Activated CD4-positive, alpha-beta T cell treated with anti-CD3 and anti-CD28 coated beads, Interleukin-2, amount 50 U/mL, for 16 hours (primary cell): ENCODE results near the gene TENM4.

Experiments
- DNase-seq: peaks from one replicate; pipeline ENCODE4 v3.0.0-alpha.2; 2020

The TENM4 gene

DNA sequence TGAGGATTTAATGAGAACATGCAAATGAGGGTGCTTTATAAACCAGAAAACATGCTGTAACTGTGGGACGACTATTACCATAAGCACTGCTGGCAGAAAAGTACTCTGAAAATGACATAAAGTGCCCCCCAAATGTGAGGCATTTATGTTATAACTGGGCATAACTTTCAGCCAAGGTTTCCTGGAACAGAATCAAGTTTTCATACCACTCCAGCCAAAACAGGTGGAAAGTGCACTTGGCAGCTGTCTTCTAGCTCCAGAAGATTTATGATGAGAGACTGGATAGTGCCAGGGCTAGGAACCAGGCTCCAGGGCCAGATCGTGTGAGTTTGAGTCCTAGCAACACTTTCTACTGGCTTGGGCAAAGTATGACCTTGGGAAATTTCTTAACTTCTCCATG lies 339.2 kb downstream of the TENM4 start:
- DNase-seq, result no peak

DNA sequence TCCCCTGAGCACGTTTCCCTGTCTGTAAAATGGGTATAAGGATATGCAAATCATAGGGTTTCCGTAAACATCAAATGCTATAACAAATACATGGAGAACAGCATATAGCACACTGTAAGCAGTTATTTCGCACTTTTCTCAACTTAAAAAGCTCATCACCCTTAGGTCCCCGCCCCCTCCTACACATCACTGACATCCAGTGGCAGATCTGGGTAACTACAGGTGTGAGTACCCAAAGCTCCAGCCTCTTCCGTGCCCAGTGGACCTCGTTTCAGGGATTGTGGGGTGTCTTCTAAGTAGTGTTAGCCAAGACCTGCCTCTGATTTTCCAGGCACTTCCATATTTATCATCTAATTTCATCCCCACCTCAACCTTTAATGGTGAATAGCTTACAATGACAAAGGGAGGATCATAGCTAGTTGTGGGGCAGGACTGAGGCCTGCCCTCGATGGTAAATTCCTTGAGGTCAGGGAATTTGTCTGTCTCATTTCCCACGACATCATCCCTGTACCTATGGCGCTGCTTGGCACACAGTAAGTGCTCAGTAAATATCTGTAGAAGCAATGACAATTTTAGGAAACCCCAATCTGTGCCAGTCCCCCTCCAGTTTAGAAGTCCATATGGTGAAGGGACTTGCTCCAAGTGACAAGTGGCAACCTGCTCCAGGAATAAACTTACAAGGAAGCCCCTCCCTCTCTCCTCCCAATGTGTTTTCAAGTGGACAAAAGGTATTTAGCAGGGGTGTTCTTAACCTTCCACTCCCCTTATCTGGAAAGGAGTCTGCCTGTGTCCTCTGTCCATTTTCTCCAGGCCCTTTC lies 340.5 kb downstream of the TENM4 start:
- DNase-seq, result peak; percentile 49

DNA sequence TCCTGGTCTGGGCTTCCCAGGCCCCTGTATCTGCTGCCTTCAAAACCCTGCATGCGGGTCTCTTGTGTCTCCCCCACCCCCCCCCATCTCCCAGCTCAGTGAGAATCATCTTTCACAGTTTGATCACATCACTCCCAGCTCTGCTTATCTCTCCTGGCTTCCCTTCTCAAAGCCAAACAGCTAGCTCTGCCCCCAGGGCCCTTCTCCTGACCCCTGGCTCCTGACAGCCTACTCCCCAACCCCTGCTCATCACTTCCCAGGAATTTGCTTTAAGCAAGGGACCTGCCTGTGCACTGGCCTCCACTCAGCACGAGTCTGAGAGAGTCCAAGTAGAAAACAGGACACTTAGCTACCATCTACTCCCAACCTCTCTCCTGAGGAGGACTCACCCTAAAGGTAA lies 342.7 kb downstream of the TENM4 start:
- DNase-seq, result no peak

- no peak for DNase-seq
Observed at GRCh38 chr11:79097246-79097875, 343.5 kb downstream of the TENM4 start.

DNA sequence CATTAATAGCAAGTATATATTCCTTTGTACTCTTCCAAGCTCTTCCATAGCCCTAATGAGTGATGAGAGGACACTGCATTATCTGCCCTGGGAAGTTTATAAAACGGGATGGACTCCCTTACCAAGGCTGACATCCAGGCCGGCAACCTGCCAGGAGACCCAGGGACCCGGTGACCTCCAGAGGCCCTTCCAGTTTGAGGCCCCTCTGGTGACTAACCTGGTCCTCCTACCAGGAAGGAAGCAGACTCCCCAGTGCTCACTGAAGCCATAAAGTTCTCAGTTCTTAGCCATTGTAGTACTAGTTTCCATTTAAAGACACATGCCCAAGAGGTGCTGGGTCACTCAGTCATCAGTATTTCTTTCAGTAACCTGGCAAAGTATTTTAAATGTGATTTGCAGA lies 345.4 kb downstream of the TENM4 start:
- no peak for DNase-seq

- DNase-seq, result no peak
Observed at GRCh38 chr11:79094616-79095015, 346.2 kb downstream of the TENM4 start.

- DNase-seq, result peak; percentile 1
Observed at GRCh38 chr11:79092791-79093353, 348.0 kb downstream of the TENM4 start.

DNA sequence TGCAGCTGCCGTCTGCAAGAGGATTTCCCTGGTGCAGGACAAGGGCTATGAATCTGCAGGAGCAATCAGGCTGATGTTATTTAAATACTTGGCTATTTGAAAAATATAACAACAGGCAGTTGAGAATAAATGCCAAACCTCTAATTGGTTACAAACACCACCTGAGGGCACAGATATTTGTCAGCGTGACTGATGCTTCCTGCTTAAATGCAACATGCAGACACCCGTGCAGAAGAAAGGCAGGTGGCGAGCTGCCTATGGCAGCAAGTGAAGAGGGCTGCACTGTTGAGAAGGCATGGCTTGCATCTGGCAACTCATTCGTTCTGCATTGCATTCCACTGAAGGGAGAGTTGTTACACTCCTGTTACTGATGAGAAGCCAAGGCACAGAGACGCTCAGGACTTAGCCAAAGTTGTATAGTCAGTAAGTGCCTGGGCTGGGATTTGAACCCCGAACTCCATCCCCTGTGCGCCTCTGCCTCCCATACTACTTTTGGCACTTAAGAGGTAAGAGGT lies 350.6 kb downstream of the TENM4 start:
- DNase-seq, result no peak

DNA sequence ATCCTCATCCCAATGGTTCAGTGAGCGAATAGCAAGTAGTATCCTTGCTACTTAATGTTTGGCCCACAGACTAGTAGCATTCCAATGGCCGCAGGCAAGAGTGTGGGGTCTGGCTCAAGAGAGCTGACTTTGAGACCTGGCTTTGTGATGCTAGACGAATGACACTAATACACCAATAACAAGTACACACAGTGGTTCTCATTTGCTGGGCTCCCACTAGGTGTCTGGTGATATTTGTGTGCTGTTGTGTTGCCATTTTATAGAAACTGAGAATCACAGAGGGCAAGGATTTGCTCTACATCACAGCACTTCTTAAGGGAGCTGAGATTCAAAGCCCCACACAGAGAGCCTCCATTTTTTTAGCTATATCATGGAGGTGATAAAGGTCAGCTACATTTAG lies 351.2 kb downstream of the TENM4 start:
- DNase-seq, result no peak

- no peak for DNase-seq
Observed at GRCh38 chr11:79088967-79089366, 351.9 kb downstream of the TENM4 start.

- no peak for DNase-seq
Observed at GRCh38 chr11:79087961-79088318, 352.9 kb downstream of the TENM4 start.

- no peak for DNase-seq
Observed at GRCh38 chr11:79087238-79087960, 353.4 kb downstream of the TENM4 start.

DNA sequence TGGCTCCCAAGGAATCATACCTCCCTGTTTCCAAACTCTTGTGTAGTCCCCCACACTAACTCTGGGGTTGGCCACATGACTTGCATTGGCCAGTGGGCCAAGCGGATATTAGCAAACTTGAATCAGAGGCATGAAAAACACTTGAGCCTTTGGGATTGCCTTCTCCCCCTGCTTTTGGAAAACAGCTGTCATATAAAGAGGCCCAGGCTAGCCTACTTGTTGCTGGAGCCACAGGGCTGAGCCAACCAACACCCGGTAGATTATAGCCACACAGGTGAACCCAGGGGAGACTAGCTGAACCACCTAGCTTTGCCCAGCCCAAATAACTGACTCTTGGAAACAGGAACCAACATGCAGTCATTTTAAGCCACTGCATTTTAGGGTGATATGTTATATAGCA lies 354.8 kb downstream of the TENM4 start:
- no peak for DNase-seq

DNA sequence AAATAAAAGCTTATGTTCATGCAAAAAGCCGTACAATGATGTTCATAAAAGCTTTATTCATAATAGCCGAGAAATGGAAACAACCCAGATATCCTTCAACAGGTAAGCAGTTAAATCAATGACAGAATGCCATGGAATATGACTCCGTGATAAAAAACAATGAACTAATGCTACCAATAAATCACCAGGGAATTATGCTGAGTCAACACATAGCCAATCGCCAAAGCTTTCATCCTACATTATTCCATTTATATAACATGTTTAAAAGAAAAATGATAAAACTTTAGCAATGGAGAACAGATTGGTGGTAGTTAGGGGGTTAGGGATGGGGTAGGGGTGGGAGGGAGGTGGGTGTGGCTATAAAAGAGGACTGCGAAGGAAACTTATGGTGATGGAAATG lies 356.4 kb downstream of the TENM4 start:
- DNase-seq, result no peak

DNA sequence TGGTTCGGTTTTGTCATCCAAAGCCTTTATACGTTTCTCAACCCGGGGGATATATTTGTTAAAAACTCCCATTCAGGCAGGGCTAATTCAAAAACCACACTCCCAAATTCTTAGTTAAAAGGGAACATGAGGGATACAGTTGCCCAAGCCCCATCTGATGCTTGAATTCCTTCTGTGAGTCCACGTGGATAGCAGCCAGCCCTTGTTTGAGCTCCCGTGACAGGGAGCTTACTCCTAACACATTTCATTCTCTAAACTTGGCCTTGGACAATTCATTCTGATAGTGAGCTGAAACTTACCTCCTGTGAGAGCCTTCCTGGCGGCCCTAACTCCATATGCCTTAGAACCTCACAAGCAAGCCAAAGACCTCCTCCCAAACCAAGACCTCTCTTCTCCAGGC lies 357.5 kb downstream of the TENM4 start:
- no peak for DNase-seq

GRCh38 chr11:79082907-79083306 lies 357.9 kb downstream of the TENM4 start:
- no peak for DNase-seq

GRCh38 chr11:79082280-79082679 lies 358.6 kb downstream of the TENM4 start:
- DNase-seq, result no peak

DNA sequence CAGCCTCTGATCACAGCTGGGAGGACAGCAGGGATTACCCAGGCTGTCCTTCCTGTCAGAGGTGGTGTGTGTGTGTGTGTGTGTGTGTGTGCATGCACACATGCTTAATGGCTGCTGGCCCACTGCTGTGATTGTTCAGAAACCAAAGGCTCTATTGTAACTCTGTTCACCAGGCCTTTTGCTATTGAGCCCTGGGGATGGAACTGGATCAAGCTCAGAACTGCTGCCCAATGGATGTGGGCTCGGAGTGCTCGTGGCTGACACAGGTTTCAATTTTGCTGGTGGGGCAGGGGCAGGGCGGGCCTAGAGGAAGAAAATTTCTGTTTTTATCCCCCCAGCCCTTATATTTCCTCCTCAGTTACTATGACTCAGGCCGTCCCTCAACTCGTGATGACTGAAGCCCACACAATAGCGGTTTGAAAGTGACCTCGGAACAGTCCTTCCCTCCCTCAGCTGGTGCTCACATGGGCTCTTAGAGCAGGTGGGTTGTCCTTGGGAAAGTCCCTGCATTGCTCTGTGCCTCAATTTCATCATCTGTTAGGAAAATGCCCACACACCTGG lies 359.3 kb downstream of the TENM4 start:
- no peak for DNase-seq

- no peak for DNase-seq
Observed at GRCh38 chr11:79080551-79080950, 360.3 kb downstream of the TENM4 start.

GRCh38 chr11:79078999-79079398 lies 361.8 kb downstream of the TENM4 start:
- DNase-seq, result no peak

- no peak for DNase-seq
Observed at GRCh38 chr11:79078456-79078855, 362.4 kb downstream of the TENM4 start.

DNA sequence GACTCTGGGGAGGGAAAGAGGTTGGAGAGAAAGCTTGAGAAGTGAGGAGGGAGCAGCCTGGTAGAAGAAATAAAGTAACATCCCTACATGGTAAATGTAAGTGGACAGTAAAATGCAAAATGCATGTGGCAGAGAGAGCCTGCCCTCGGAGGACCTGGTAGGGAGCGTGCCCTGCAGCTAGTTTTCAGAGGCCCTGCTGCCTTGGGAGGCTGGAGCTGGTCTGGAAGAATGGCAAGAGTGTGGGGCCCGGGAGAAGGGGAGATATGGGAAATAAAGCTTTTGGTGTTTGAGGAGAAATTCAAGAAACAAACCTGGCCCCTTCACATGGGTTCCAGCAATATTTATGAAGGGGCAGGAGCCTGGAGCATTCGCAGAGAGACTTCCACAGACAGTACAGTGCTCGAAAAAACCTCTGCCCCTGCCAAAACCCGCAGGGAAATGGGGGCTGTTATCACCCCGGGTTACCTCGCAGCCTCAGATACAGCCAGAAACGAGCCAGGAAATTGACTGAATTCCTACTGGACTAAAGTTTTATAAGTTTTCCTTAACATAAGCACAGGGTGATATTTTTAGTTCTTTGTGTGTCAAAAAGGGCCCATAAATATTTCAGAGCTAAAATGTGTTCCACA lies 363.0 kb downstream of the TENM4 start:
- DNase-seq, result no peak
